Measurements from ENCODE around the gene UBE2G2.

DNA sequence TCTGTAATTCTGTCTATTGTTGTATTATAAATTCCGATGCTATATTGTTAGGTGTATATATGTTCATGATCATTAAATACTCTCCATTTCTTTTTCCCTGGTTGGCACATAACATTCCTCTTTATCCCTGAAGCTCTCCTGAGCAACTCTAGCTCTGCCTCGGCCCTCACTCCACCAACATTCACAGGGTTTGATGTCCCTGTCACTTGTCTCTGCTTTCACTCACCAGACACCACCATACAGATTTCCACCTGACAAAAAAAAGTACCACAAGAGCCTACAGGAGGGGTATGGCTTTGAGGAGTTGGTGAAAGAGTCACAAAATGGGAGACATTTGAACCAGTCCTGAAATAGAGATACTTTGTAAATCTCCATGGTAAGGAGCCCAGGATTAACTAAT lies 81.5 kb downstream of the UBE2G2 start:
- TF ChIP-seq CTCF (IDR thresholded peaks at IDR 0.05) (no peak), HMGXB4 (CRISPR knock-in tag; IDR thresholded peaks at IDR 0.05) (no peak), ZNF121 (CRISPR knock-in tag; IDR thresholded peaks at IDR 0.05) (no peak), FOXP4 (CRISPR knock-in tag; IDR thresholded peaks at IDR 0.05) (no peak)
- TF ChIP-seq, protein P1, sequence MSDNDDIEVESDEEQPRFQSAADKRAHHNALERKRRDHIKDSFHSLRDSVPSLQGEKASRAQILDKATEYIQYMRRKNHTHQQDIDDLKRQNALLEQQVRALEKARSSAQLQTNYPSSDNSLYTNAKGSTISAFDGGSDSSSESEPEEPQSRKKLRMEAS (CRISPR knock-in tag; IDR thresholded peaks at IDR 0.05): no peak
